GM12864 (cell line): ENCODE results near the gene LBR.

Source experiments
- DNase-seq: peaks from one replicate; pipeline ENCODE4 v3.0.0-alpha.2; 2011; ENCODE audit warnings: low read depth
- H3K4me3 ChIP-seq: 2 replicates; pipeline ENCODE4 v1.5.1; 2011; ENCODE audit warnings: mild to moderate bottlenecking, low read depth, low read length, control low read depth
- CTCF ChIP-seq: IDR thresholded peaks from 2 replicates; pipeline ENCODE4 v1.5.1; 2011; ENCODE audit warnings: low read depth, mild to moderate bottlenecking, moderate library complexity, low read length, control low read depth, inconsistent platforms; ENCODE audit errors: missing control alignments

The LBR gene

GRCh38 chr1:225415307-225415706 lies 12.5 kb downstream of the LBR start:
- no peak for DNase-seq
- no peak overlapping the region for H3K4me3 ChIP-seq
- TF ChIP-seq CTCF, result no peak

- no peak for DNase-seq
- H3K4me3 ChIP-seq, result no peak overlapping the region
- peak; percentile 21 for TF ChIP-seq CTCF
Measured at GRCh38 chr1:225413708-225414375, 14.0 kb downstream of the LBR start.

GRCh38 chr1:225412803-225413351 lies 15.0 kb downstream of the LBR start:
- DNase-seq, result no peak
- no peak overlapping the region for H3K4me3 ChIP-seq
- TF ChIP-seq CTCF, result no peak

GRCh38 chr1:225412321-225412720 lies 15.5 kb downstream of the LBR start:
- TF ChIP-seq CTCF, result no peak
- no peak for DNase-seq

GRCh38 chr1:225410036-225410435 lies 17.8 kb downstream of the LBR start:
- no peak overlapping the region for H3K4me3 ChIP-seq
- DNase-seq, result no peak
- no peak for TF ChIP-seq CTCF

More at GRCh38 chr1:225412321-225412720, 15.5 kb downstream of the LBR start:
- H3K4me3 ChIP-seq, result no peak overlapping the region

- DNase-seq, result no peak
- no peak for TF ChIP-seq CTCF
- no peak overlapping the region for H3K4me3 ChIP-seq
Measured at GRCh38 chr1:225409051-225409450, 18.8 kb downstream of the LBR start.

GRCh38 chr1:225408249-225408648 lies 19.6 kb downstream of the LBR start:
- no peak overlapping the region for H3K4me3 ChIP-seq
- DNase-seq, result no peak
- TF ChIP-seq CTCF, result no peak
